Measurements from ENCODE around the gene TWIST2. TPM values are rescaled to one million over a fixed set of nuclear protein-coding genes. Genes with fewer than 3 reads are reported as not detected.

Gene TWIST2
- polyA plus RNA-seq, 1 of the 3 experiments (the other 2 are of a cell fraction) = 19.5 TPM

GRCh38 chr2:238886453-238887094 lies 38.7 kb downstream of the TWIST2 start:
- H3K9ac ChIP-seq = no peak overlapping the region
- H3F3A ChIP-seq (replicated peaks; ENCODE audit: insufficient read depth) = no peaks in the 10 kb centered on the region
- H3K4me2 ChIP-seq = no peak overlapping the region
- H3K9me3 ChIP-seq = no peaks in the 10 kb centered on the region
- H3K79me2 ChIP-seq (ENCODE audit: insufficient read depth) = no peaks in the 10 kb centered on the region
- no peak overlapping the region for H3K4me3 ChIP-seq (ENCODE audit: low read depth in 2 of 2, low read length in 1 of 2)
- no peak overlapping the region for H3K27ac ChIP-seq (ENCODE audit: low read depth in 2 of 2, low read length in 1 of 2)
- H2AFZ ChIP-seq (ENCODE audit: low read depth) = no peak overlapping the region
- H3K4me1 ChIP-seq (ENCODE audit: control insufficient read depth in 1 of 2, insufficient read depth in 2 of 2, low read depth in 1 of 2, low read length in 1 of 2) = peaks cover 0 to 7% of the 10 kb centered on the region in 2 experiments; a peak in 1 of 4 replicates
- no peaks in the 10 kb centered on the region for H3K36me3 ChIP-seq (replicated peaks in 1 of 2; ENCODE audit: control insufficient read depth in 1 of 2, insufficient read depth in 2 of 2, low read length in 1 of 2)
- no peaks in the 10 kb centered on the region for H4K20me1 ChIP-seq (ENCODE audit: insufficient read depth)
- 83% methylated on average over 13 of the region's 13 CpGs for WGBS (ENCODE audit: low lambda C conversion rate)
- no peaks in the 10 kb centered on the region for H3K27me3 ChIP-seq (ENCODE audit: insufficient read depth)
- H3K9me2 ChIP-seq = no peaks in the 10 kb centered on the region
- no peak for TF ChIP-seq RXRA (IDR thresholded peaks at IDR 0.05; ENCODE audit: borderline replicate concordance, low read depth)
- no peak for TF ChIP-seq USF1 (IDR thresholded peaks at IDR 0.05; ENCODE audit: borderline replicate concordance, low read depth)
- TF ChIP-seq CHD2 (IDR thresholded peaks at IDR 0.05; ENCODE audit: low read length, partially characterized antibody) = no peak
- TF ChIP-seq PBX3 (IDR thresholded peaks at IDR 0.05) = no peak
- TF ChIP-seq RCOR1 (IDR thresholded peaks at IDR 0.05; ENCODE audit: low read length) = no peak
- no peak for TF ChIP-seq NFIC (IDR thresholded peaks at IDR 0.05; ENCODE audit: borderline replicate concordance)
- no peak for TF ChIP-seq SMC3 (IDR thresholded peaks at IDR 0.05; ENCODE audit: low read depth, low read length)
- TF ChIP-seq RFX5 (IDR thresholded peaks at IDR 0.05; ENCODE audit: low read length) = no peak
- TF ChIP-seq YY1 (IDR thresholded peaks at IDR 0.05; ENCODE audit: low read depth) = no peak
- no peak for TF ChIP-seq NRF1 (IDR thresholded peaks at IDR 0.05; ENCODE audit: low read depth, low read length)
- ChIA-PET CTCF (interaction anchor here (1.1 kb wide), 1 partner anchor 31 kb away, joined by 3 read pairs; no protein-coding TSS in a partner anchor), POLR2A (no interaction called here)
- no peak for DNase-seq

GRCh38 chr2:238887616-238888015 lies 39.7 kb downstream of the TWIST2 start:
- H3K9me3 ChIP-seq = no peaks in the 10 kb centered on the region
- H3K9ac ChIP-seq = no peak overlapping the region
- H2AFZ ChIP-seq (ENCODE audit: low read depth) = no peak overlapping the region
- H3K79me2 ChIP-seq (ENCODE audit: insufficient read depth) = no peaks in the 10 kb centered on the region
- H3K4me3 ChIP-seq (ENCODE audit: low read depth in 2 of 2, low read length in 1 of 2) = no peak overlapping the region
- 81% methylated on average over 7 of the region's 10 CpGs for WGBS (ENCODE audit: low lambda C conversion rate)
- no peaks in the 10 kb centered on the region for H3K4me1 ChIP-seq (ENCODE audit: control insufficient read depth in 1 of 2, insufficient read depth in 2 of 2, low read depth in 1 of 2, low read length in 1 of 2)
- no peaks in the 10 kb centered on the region for H3K27me3 ChIP-seq (ENCODE audit: insufficient read depth)
- CTCF ChIA-PET = interaction anchor here (0.6 kb wide), 1 partner anchor 73 kb away, joined by 3 read pairs; no protein-coding TSS in a partner anchor
- H3K27ac ChIP-seq (ENCODE audit: low read depth in 2 of 2, low read length in 1 of 2) = no peak overlapping the region
- H3K9me2 ChIP-seq = no peaks in the 10 kb centered on the region
- H3K36me3 ChIP-seq (replicated peaks in 1 of 2; ENCODE audit: control insufficient read depth in 1 of 2, insufficient read depth in 2 of 2, low read length in 1 of 2) = no peaks in the 10 kb centered on the region
- no peaks in the 10 kb centered on the region for H4K20me1 ChIP-seq (ENCODE audit: insufficient read depth)
- POLR2A ChIA-PET = no interaction called here
- no peak for DNase-seq
- TF ChIP-seq CHD2 (IDR thresholded peaks at IDR 0.05; ENCODE audit: low read length, partially characterized antibody) = no peak
- TF ChIP-seq RXRA (IDR thresholded peaks at IDR 0.05; ENCODE audit: borderline replicate concordance, low read depth) = no peak
- TF ChIP-seq FOXM1 (IDR thresholded peaks at IDR 0.05; ENCODE audit: low read depth) = no peak
- H3K4me2 ChIP-seq = no peak overlapping the region
- no peaks in the 10 kb centered on the region for H3F3A ChIP-seq (replicated peaks; ENCODE audit: insufficient read depth)
